Fibroblast of lung (primary cell): ENCODE results near the gene PLEKHA8. TPM values are rescaled to one million over a fixed set of nuclear protein-coding genes. Genes with fewer than 3 reads are reported as not detected.
A peak's percentile ranks its signal among the peaks of the same experiment; 100 is the strongest.

Experiments
- DNase-seq, 2 donors: peaks; one replicate each; pipeline versions ENCODE4 v3.0.0 to v3.0.0-alpha.2; 2010; ENCODE audit warnings: low read depth in 2 of 2
- H2AFZ ChIP-seq: 2 replicates; pipeline ENCODE4 v1.5.1; 2012; ENCODE audit warnings: low read length, control low read depth, inconsistent platforms
- H3K27ac ChIP-seq: 2 replicates; pipeline ENCODE4 v1.5.1; 2011; ENCODE audit warnings: low read length, control low read depth; ENCODE audit not compliant: insufficient read depth
- H3K27me3 ChIP-seq: 2 replicates; pipeline ENCODE4 v1.5.1; 2011; ENCODE audit warnings: mild to moderate bottlenecking, low read length; ENCODE audit not compliant: control insufficient read depth, insufficient read depth
- H3K36me3 ChIP-seq: 2 replicates; pipeline ENCODE4 v1.5.1; 2011; ENCODE audit warnings: low read length; ENCODE audit not compliant: control insufficient read depth, insufficient read depth
- H3K4me1 ChIP-seq: 2 replicates; pipeline ENCODE4 v1.5.1; 2011; ENCODE audit warnings: low read length; ENCODE audit not compliant: control insufficient read depth, insufficient read depth; ENCODE audit errors: extremely low read depth
- H3K4me2 ChIP-seq: 2 replicates; pipeline ENCODE4 v1.5.1; 2011; ENCODE audit warnings: low read length, control low read depth; ENCODE audit not compliant: insufficient read depth; ENCODE audit errors: extremely low read depth
- H3K4me3 ChIP-seq, 4 experiments: fragments of 200-600 bp in 1 of 4; sonication (generic) in 1 of 4; replicated peaks in 1 of 4; 2 replicates each; pipeline ENCODE4 v1.5.1; 2011 to 2016; ENCODE audit warnings: low read length in 4 of 4, low read depth in 3 of 4, mild to moderate bottlenecking in 3 of 4, control low read depth in 2 of 4, inconsistent platforms in 1 of 4, mixed read lengths in 1 of 4; ENCODE audit not compliant: insufficient read depth in 1 of 4; ENCODE audit errors: control extremely low read depth in 1 of 4
- H3K79me2 ChIP-seq: 2 replicates; pipeline ENCODE4 v1.5.1; 2012; ENCODE audit warnings: mild to moderate bottlenecking, low read length, inconsistent platforms; ENCODE audit not compliant: control insufficient read depth, insufficient read depth
- H3K9ac ChIP-seq: 2 replicates; pipeline ENCODE4 v1.5.1; 2011; ENCODE audit warnings: mild to moderate bottlenecking, low read length, control low read depth; ENCODE audit not compliant: insufficient read depth
- H3K9me3 ChIP-seq: 2 replicates; pipeline ENCODE4 v1.5.1; 2012; ENCODE audit warnings: low read depth, low read length; ENCODE audit not compliant: control insufficient read depth, insufficient read depth
- H4K20me1 ChIP-seq: 2 replicates; pipeline ENCODE4 v1.5.1; 2011; ENCODE audit warnings: low read length; ENCODE audit not compliant: control insufficient read depth, insufficient read depth; ENCODE audit errors: extremely low read depth
- CTCF ChIP-seq, 2 donors: IDR thresholded peaks in 1 of 2; conservative IDR thresholded peaks in 1 of 2; 1 replicate in 1 of 2; 2 replicates in 1 of 2; pipeline ENCODE4 v1.5.1; 2011 to 2012; ENCODE audit warnings: low read length in 2 of 2, control low read depth in 1 of 2, inconsistent platforms in 1 of 2, low read depth in 1 of 2, mild to moderate bottlenecking in 1 of 2
- EZH2 ChIP-seq: IDR thresholded peaks from 2 replicates; pipeline ENCODE4 v1.5.1; 2012; ENCODE audit warnings: low read length, control low read depth, mild to moderate bottlenecking; ENCODE audit errors: missing control alignments
- polyA plus RNA-seq, 2 donors: library from polyadenylated mRNA; depleted of rRNA in 1 of 2; stranded (reverse) in 1 of 2; unstranded in 1 of 2; fragments of >200 nt; gene quantifications; 2 replicates each; pipeline ENCODE4 v1.2.1, GENCODE V29; 2011 to 2012; ENCODE audit warnings: missing spikeins in 1 of 2
- total RNA-seq: library from RNA; depleted of rRNA; stranded (reverse); fragments of >200 nt; gene quantifications from 2 replicates; pipeline ENCODE4 v1.2.1, GENCODE V29; 2014

Gene PLEKHA8
- total and polyA plus RNA-seq, 2 donors (not counting 1 experiment from before 2014, with no cell fraction given): 9.5 to 15.5 TPM

- Histone ChIP-seq H3K36me3 (no peaks in the 10 kb centered on the region), H3K4me2 (no peak overlapping the region), H3K9ac (no peak overlapping the region), H3K9me3 (no peaks in the 10 kb centered on the region), H3K79me2 (peaks cover 23% of the 10 kb centered on the region), H3K27me3 (no peaks in the 10 kb centered on the region), H3K4me3 (no peak overlapping the region), H3K27ac (no peak overlapping the region), H3K4me1 (peaks cover 14% of the 10 kb centered on the region), H2AFZ (no peak overlapping the region), H4K20me1 (no peaks in the 10 kb centered on the region)
- TF ChIP-seq CTCF (conservative IDR thresholded peaks at IDR 0.05 in 1 of 2, IDR thresholded peaks at IDR 0.05 in 1 of 2; ENCODE audit: low read depth in 1 of 2, low read length in 2 of 2): no peak
- no peak for TF ChIP-seq EZH2
- no peak for DNase-seq
Observed at GRCh38 chr7:30034501-30034900, 6.3 kb downstream of the PLEKHA8 start.

GRCh38 chr7:30036220-30036619, 8.0 kb downstream of the PLEKHA8 start:
- H3K4me3 ChIP-seq: no peak overlapping the region
- no peaks in the 10 kb centered on the region for H3K27me3 ChIP-seq
- no peaks in the 10 kb centered on the region for H3K36me3 ChIP-seq
- peaks cover 8% of the 10 kb centered on the region for H3K79me2 ChIP-seq
- H3K9me3 ChIP-seq: no peaks in the 10 kb centered on the region
- no peak for TF ChIP-seq CTCF (conservative IDR thresholded peaks at IDR 0.05 in 1 of 2, IDR thresholded peaks at IDR 0.05 in 1 of 2; ENCODE audit: low read depth in 1 of 2, low read length in 2 of 2)
- DNase-seq: no peak
- no peaks in the 10 kb centered on the region for H4K20me1 ChIP-seq
- peaks cover 8% of the 10 kb centered on the region for H3K4me1 ChIP-seq
- H2AFZ ChIP-seq: no peak overlapping the region
- H3K4me2 ChIP-seq: no peak overlapping the region
- H3K27ac ChIP-seq: no peak overlapping the region
- H3K9ac ChIP-seq: no peak overlapping the region

GRCh38 chr7:30038196-30038980, 10.2 kb downstream of the PLEKHA8 start:
- Histone ChIP-seq H3K27ac (no peak overlapping the region), H3K4me2 (peak overlapping the region; percentile 57), H2AFZ (no peak overlapping the region), H4K20me1 (no peaks in the 10 kb centered on the region), H3K36me3 (no peaks in the 10 kb centered on the region), H3K4me3 (peak overlapping the region in 1 of 4 experiments; percentile 21), H3K4me1 (no peaks in the 10 kb centered on the region), H3K9me3 (no peaks in the 10 kb centered on the region), H3K27me3 (no peaks in the 10 kb centered on the region), H3K9ac (no peak overlapping the region), H3K79me2 (no peaks in the 10 kb centered on the region)
- TF ChIP-seq EZH2: no peak
- TF ChIP-seq CTCF (conservative IDR thresholded peaks at IDR 0.05 in 1 of 2, IDR thresholded peaks at IDR 0.05 in 1 of 2; ENCODE audit: low read depth in 1 of 2, low read length in 2 of 2): no peak
- DNase-seq: peak in 1 of 2 donors; percentile 80
